ENCODE results near the gene ARHGAP1.

The ARHGAP1 gene

DNA sequence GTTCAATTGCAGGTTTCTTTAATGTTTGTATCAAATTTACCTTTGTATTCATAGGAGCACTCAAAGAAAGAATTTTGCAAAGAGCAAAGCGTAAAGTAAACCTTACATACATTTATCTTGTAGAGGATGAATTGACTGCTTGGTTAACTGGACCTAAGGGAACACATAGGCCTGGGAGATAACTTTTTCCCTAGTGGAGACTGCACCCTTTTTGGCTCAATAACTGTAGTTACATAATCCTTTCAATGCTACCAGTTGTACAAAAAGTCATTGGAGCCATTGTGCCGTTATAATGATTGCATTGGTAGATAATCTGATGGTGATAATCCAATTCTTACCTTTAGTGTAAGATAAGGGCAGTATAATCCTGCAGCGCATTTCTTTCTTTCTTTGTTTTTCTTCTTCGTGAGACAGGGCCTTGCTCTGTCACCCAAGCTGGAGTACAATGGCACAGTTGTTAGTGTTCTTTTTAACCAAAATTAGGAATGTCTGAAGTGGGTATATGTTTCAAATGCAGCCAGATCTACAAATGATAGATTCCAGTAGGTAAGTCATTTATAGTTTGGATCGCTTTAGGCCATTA is 64.8 kb downstream of the ARHGAP1 start:
- no peak for DNase-seq

DNA sequence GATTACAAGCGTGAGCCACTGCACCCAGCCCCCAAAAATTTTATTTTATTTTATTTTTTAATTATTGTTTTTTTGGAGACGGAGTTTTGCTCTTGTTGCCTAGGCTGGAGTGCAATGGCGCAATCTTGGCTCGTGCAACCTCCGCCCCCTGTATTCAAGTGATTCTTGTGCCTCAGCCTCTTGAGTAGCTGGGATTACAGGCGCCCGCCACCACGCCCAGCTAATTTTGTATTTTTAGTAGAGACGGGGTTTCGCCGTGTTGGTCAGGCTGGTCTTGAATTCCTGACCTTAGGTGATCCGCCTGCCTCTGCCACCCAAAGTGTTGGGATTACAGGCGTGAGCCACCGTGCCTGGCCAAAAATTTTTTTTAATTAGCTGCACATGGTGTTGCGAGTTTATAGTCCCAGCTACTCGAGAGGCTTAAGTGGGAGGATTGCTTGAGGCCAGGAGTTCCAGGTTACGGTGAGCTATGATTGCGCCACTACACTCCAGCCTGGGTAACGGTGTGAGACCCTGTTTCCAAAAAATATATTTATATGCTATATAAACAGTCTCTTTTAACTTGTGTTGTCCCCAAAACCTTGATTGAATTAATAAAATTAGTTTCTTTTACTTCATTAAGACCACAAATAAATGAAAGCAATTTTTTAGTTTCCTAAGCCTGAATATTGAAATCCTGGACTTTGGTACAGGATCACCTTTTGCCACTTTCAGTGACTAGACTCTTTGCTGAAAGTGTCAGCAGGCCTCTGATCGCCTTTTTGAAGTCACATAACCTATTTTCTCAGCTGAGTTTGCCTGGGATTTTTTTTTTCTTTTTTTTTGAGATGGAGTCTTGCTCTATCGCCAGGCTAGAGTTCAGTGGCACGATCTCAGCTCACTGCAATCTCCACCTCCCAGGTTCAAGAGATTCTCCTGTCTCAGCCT is 66.9 kb downstream of the ARHGAP1 start:
- DNase-seq = no peak

DNA sequence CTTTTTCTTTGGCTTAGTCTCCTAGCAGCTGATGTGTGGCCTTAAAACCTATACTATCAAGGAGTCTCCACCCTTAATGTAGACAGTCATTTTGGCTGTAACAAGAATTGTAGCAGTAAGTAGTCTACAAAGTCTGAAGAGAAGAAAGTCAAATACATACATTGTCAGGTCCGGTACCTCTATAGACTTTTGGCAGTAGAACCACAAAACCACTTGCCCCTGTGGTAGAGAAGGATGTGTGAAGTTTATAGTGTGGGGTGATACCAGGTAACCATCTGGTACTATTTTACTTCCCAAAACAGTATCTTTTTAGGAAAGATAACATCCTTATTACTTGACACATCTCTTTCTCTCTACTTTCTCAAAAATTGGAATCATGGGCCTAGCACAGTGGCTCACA is 67.9 kb downstream of the ARHGAP1 start:
- no peak for DNase-seq

DNA sequence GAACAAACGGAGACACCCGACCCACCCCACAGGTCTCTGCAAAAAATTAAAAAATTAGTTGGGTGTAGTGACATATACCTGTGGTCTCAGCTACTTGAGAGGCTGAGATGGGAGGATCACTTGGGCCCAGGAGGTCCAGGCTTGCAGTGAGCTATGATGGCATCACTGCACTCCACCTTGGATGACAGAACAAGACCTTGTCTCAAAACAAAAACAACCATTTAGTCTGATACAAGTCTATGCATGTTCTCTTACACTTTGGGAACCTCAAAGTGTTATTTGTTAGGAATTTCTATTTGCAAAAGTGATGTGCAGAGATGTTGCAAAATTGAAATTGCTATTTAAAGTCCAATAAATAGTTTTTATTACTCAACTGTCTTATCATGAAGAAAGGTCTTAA is 68.7 kb downstream of the ARHGAP1 start:
- DNase-seq = no peak

DNA sequence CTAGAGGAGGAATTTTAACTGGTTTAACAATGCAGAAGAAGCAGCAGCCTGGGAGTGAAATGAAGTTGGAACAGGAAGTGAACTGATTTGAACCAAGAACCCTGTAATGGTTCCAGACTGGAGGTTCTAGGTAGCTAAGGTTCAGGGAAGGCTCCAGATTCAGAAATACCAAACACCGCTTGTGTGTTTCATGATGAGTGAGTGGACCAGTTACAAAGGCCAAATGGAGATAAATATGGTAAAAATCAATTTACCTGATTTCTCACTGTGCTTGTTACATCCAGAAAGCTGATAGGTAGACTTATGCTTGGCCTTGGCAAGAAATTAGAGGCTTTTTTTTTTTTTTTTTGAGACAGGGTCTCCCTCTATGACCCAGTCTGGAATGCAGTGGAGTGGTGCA is 70.2 kb downstream of the ARHGAP1 start:
- no peak for DNase-seq

DNA sequence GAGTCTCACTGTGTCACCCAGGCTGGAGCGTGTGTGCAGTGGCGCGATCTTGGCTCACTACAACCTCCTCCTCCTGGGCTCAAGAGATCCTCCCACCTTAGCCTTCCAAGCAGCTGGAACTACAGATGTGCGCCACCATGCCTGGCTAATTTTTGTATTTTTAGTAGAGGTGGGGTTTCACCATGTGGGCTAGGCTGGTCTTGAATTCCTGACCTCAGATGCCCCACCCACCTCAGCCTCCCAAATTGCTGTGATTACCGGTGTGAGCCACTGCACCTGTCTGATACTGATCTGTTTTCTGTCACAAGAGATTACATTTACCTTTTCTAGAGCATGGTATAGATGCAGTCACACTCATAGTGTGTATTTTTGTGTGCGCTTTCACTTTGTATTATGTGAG is 71.5 kb downstream of the ARHGAP1 start:
- no peak for DNase-seq

Measured in CD4-positive, alpha-beta T cell treated with Interleukin-4 for 1 hour (primary cell).